Left ventricle myocardium inferior (tissue), 1 donor: ENCODE data around the gene TANGO6. TPM values are rescaled to one million over a fixed set of nuclear protein-coding genes. Genes with fewer than 3 reads are reported as not detected.

Source experiments
- DNase-seq: peaks from one replicate; pipeline ENCODE4 v3.0.0-alpha.2; 2020
- H3K27ac ChIP-seq: fragments of 200-600 bp; replicated peaks from 2 replicates; pipeline ENCODE4 v1.8.0; 2021
- H3K27me3 ChIP-seq: fragments of 200-600 bp; 2 replicates; pipeline ENCODE4 v1.8.0; 2021; ENCODE audit warnings: low read depth
- H3K36me3 ChIP-seq: fragments of 200-600 bp; 2 replicates; pipeline ENCODE4 v1.8.0; 2021
- H3K4me1 ChIP-seq: fragments of 200-600 bp; 2 replicates; pipeline ENCODE4 v1.8.0; 2021
- H3K4me3 ChIP-seq: fragments of 200-600 bp; 2 replicates; pipeline ENCODE4 v1.8.0; 2021; ENCODE audit warnings: mild to moderate bottlenecking, moderate library complexity
- H3K9me3 ChIP-seq: fragments of 200-600 bp; replicated peaks from 2 replicates; pipeline ENCODE4 v1.8.0; 2021
- intact Hi-C: fragments of 100-400 bp; cut with micrococcal nuclease; formaldehyde crosslinking; loops from one replicate; pipeline ENCODE4 v1.11.0; 2022
- total RNA-seq: library from RNA; stranded (reverse); fragmentation: NEBNext Ultra II Directional; extraction: Animal tissue kit (Norgen Biotek cat#: 25700); gene quantifications from one replicate; pipeline ENCODE4 v1.2.1, GENCODE V29; 2021
- TF ChIP-seq, protein P1 (sequence below): fragments of 200-600 bp; IDR thresholded peaks from 2 replicates; pipeline ENCODE4 v1.8.0; 2021; ENCODE audit warnings: antibody characterized with exemption, mild to moderate bottlenecking, borderline replicate concordance
- donor health status: DM: no; HTN: yes; CAD: no; lungs with severe emphysema.

TANGO6 gene
- total RNA-seq, 1 donor from 2014 or later: 10.5 TPM

DNA sequence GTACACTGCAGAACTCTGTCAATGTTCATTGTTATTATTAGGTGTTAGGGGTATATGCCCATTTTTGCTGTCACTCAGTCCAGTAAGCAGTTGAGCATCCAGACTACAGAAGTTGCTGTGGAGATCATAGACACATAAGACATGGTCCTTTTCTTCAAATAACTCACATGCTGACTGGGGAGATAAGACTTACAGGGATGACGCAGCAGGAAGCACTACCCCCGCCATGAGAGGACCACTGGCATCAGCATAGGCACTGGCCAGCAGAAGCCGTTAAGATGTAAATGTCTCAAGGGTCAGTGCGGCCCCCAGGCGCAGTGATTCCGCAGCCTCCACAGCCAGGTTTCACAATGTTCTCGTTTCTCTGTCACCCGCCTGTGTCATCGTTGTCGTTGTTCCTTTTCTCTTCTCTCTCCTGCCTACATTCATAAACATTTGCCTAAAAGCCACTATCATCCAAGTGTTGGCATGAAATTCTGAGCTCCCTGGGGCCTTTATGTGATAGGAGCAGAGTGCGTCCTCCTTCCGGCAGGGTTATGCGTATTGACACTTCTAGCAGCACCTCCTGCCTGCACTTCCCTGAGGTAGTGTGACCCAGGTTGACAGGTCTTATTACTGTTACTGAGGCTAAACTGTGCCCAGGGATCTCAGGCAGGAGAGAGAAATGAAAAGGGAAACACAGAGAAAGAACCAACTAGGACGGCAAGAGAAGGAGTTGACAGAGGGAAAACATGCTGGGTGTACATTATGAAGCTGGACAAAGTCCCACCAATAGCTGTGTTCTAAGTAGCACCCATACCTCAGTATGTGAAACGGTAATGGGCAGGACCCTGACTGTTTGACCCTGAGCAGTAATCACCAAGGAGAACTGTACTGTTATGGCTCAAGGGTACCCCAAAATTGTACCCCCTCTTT is 17.9 kb downstream of the TANGO6 start:
- TF ChIP-seq, protein P1, sequence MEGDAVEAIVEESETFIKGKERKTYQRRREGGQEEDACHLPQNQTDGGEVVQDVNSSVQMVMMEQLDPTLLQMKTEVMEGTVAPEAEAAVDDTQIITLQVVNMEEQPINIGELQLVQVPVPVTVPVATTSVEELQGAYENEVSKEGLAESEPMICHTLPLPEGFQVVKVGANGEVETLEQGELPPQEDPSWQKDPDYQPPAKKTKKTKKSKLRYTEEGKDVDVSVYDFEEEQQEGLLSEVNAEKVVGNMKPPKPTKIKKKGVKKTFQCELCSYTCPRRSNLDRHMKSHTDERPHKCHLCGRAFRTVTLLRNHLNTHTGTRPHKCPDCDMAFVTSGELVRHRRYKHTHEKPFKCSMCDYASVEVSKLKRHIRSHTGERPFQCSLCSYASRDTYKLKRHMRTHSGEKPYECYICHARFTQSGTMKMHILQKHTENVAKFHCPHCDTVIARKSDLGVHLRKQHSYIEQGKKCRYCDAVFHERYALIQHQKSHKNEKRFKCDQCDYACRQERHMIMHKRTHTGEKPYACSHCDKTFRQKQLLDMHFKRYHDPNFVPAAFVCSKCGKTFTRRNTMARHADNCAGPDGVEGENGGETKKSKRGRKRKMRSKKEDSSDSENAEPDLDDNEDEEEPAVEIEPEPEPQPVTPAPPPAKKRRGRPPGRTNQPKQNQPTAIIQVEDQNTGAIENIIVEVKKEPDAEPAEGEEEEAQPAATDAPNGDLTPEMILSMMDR: no peak
- H3K27me3 ChIP-seq: no peaks in the 10 kb centered on the region
- peaks cover 41% of the 10 kb centered on the region for H3K36me3 ChIP-seq
- no peaks in the 10 kb centered on the region for H3K4me1 ChIP-seq
- H3K9me3 ChIP-seq: peaks cover 10% of the 10 kb centered on the region
- H3K27ac ChIP-seq: no peak overlapping the region
- H3K4me3 ChIP-seq: no peak overlapping the region
- no peak for DNase-seq
- intact Hi-C loops: no loop called here

DNA sequence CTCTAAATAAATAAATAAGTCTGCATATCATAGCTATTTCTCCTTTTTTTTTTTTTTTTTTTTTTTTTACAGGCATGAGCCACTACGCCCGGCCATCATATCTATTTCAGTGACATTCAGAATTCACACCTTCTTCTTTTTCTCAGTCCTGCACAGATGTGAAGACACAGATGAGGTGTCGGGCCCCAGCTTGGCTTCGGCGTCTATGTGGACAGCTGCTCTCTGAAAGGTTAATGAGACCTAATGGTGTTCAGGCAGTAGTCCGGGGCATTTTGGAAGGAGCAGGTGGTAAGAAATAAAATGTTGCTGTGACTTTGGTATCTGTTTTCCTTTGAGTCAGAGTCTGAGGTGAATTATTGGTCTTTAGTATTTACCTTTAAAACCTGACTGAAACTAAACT is 23.6 kb downstream of the TANGO6 start:
- no peak overlapping the region for H3K27ac ChIP-seq
- no peaks in the 10 kb centered on the region for H3K9me3 ChIP-seq
- H3K4me1 ChIP-seq: no peaks in the 10 kb centered on the region
- TF ChIP-seq, protein P1: no peak
- no peak for DNase-seq
- H3K4me3 ChIP-seq: no peak overlapping the region
- no peaks in the 10 kb centered on the region for H3K27me3 ChIP-seq
- H3K36me3 ChIP-seq: peaks cover 52% of the 10 kb centered on the region
- intact Hi-C loops: no loop called here

DNA sequence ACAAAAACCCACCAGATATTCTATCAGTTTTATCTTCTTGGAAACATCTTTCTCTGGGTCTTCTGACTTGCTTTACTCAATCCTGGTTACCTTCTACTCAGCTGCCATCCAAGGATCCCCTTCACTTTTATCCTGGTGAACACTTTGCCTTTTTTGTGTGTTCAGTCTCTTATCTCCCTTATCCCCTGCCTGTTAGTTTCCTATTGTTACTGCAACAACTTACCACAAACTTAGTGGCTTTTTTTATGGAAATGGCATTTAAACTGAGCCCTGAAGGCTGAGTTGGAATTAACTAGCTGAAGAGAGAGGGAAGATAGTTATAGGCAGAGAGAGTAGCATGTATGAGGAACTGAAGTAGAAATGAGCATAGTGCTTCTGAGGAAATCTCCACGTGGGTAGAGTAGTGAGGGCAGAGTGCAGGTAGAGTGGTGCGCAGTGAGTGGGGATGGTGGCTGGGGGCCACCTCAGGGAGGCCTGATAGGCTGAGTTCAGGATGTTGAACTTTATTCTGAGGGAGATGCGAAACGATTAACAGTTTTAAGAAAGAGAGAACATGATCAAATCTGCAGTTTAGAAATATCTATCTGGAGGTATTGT is 26.3 kb downstream of the TANGO6 start:
- no peak for DNase-seq
- Histone ChIP-seq H3K4me3 (no peak overlapping the region), H3K27me3 (no peaks in the 10 kb centered on the region), H3K27ac (no peak overlapping the region), H3K36me3 (peaks cover 43% of the 10 kb centered on the region), H3K4me1 (no peaks in the 10 kb centered on the region), H3K9me3 (no peaks in the 10 kb centered on the region)
- intact Hi-C loops: no loop called here
- TF ChIP-seq, protein P1: no peak

DNA sequence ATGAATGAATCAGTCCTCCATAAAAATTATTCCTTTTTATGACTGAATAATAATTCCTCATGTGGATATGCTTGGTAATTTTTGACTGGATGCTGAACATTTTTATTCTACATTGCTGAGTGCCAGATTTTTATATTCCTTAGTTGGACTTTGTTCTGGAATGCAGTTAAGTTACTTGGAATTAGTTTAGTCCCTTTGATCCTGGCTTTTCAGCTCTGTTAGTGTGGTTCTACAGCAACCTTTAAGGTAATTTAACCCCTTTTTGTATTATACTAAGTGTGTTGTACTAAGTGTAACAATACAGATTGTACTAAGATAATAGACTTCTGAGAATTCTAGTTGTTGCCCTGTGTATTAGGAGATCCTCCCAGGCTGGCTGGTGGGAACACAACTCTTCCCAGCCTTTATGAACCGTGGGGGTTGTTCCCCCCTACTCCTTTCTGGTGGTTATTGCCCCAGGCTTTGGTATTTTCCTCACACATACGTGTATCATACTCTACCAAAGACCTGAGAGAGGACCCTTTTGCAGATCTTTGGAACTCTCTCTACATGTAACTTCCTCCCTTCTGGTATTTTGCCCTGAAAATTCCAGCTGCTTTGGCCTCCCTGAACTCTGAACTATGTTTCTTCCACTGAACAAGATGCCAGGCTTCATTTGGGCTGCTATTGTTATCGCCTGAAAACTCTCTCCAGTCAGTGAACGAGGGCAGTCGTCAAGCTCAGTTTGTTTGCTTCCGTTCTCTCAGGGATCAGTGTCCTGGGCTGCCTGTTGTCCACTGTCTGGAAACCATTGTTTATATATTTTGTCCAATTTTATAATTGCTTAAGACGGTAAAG is 30.5 kb downstream of the TANGO6 start:
- Histone ChIP-seq H3K27me3 (no peaks in the 10 kb centered on the region), H3K27ac (no peak overlapping the region), H3K9me3 (no peaks in the 10 kb centered on the region), H3K36me3 (peaks cover 65% of the 10 kb centered on the region), H3K4me1 (no peaks in the 10 kb centered on the region), H3K4me3 (no peak overlapping the region)
- DNase-seq: no peak
- TF ChIP-seq, protein P1: no peak
- intact Hi-C loops: no loop called here

DNA sequence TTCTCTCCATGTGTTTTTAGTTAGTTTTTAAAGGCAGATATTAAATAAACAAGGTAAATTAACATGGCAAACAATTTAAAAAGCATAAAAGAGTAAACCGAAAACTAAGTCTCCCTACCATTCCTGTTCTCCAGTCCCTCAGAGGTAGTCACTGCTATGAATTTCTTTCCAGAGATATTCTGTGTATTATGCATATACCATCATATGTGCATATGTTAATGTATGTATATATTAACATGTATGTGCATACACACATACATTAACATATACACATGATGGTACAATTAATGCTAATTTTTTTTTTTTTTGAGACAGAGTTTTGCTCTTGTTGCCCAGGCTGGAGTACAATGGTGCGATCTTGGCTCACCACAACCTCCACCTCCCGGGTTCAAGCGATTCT is 32.5 kb downstream of the TANGO6 start:
- H3K27ac ChIP-seq: no peak overlapping the region
- H3K9me3 ChIP-seq: no peaks in the 10 kb centered on the region
- TF ChIP-seq, protein P1: no peak
- DNase-seq: no peak
- no peak overlapping the region for H3K4me3 ChIP-seq
- intact Hi-C loops: no loop called here
- no peaks in the 10 kb centered on the region for H3K27me3 ChIP-seq
- H3K4me1 ChIP-seq: no peaks in the 10 kb centered on the region
- H3K36me3 ChIP-seq: peaks cover 76% of the 10 kb centered on the region
